Effector memory CD8-positive, alpha-beta T cell (primary cell): ENCODE measurements around the gene TTLL5.

ENCODE experiments used
- ATAC-seq: fragments of 150-1000 bp; cut with Tn5 transposase; replicated peaks from 2 replicates; pipeline ENCODE4 v1.10.0; 2021; ENCODE audit warnings: mild to moderate bottlenecking, moderate library complexity
- DNase-seq, 3 experiments: peaks; one replicate each; pipeline ENCODE4 v3.0.0; 2021
- H3K27ac Mint-ChIP-seq, 2 donors: one replicate each; pipeline ENCODE4 v1.8.0; 2022; ENCODE audit warnings: mild to moderate bottlenecking in 2 of 2, mixed read lengths in 2 of 2, moderate library complexity in 2 of 2
- H3K27me3 Mint-ChIP-seq, 2 donors: one replicate each; pipeline ENCODE4 v1.8.0; 2022; ENCODE audit warnings: mixed read lengths in 2 of 2
- H3K36me3 Mint-ChIP-seq: one replicate; pipeline ENCODE4 v1.8.0; 2022; ENCODE audit warnings: mild to moderate bottlenecking, moderate library complexity, mixed read lengths; ENCODE audit not compliant: insufficient read depth
- H3K4me1 Mint-ChIP-seq, 2 donors: one replicate each; pipeline ENCODE4 v1.8.0; 2022; ENCODE audit warnings: low read depth in 2 of 2, mixed read lengths in 2 of 2
- H3K4me3 Mint-ChIP-seq, 2 donors: one replicate each; pipeline ENCODE4 v1.8.0; 2022; ENCODE audit warnings: mild to moderate bottlenecking in 2 of 2, mixed read lengths in 2 of 2, moderate library complexity in 2 of 2
- H3K9me3 Mint-ChIP-seq, 2 donors: one replicate each; pipeline ENCODE4 v1.8.0; 2022; ENCODE audit warnings: mixed read lengths in 2 of 2

TTLL5 gene

DNA sequence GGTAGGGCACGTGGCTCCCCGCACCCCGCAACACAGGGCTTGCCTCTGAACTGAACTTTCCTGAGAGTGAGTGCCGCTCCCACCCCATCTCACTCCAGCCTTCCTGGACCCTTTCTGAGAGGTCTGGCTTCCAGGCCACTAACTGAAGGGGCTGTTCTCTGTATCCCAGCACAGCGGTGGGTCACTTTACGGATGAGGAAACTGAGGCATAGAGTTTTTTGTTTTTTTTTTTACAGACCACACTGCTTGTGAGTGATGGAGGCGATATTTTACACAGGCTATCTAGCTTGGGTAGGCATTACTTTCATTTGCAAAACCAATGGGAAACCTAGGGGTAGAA, 321.9 kb downstream of the TTLL5 start:
- DNase-seq = no peak
- Mint-ChIP-seq H3K27me3 (no peaks in the 10 kb centered on the region), H3K9me3 (no peaks in the 10 kb centered on the region), H3K27ac (peak overlapping the region; percentile 69 to 89), H3K36me3 (peaks cover 17% of the 10 kb centered on the region), H3K4me1 (peaks cover 41 to 48% of the 10 kb centered on the region in 2 donors), H3K4me3 (peak overlapping the region; percentile 75 to 81)
- peak; percentile 0 for ATAC-seq

DNA sequence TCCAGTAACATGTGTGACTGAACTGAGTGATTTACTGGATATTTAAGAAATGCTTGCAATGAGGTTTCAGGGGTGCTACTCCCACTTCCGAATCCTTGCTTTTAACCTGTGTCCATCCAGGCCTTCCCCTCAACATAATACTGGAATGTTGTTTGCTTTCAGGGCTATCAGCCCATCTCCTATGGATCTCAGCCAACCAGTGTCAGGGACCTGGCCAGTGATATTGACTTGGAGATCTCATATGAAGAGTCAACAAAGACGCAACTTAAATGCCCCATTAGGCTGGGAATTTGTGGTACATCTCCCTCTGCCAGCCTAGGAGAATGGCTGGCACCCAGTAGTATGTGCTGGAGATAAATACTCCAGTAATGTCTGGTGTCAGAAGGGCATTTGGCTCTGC, 323.6 kb downstream of the TTLL5 start:
- ATAC-seq (no peak), DNase-seq (no peak)
- no peaks in the 10 kb centered on the region for H3K9me3 Mint-ChIP-seq
- H3K27me3 Mint-ChIP-seq = no peaks in the 10 kb centered on the region
- peak overlapping the region in 1 of 2 donors; percentile 95 for H3K27ac Mint-ChIP-seq
- peaks cover 27 to 31% of the 10 kb centered on the region in 2 donors for H3K4me1 Mint-ChIP-seq
- peaks cover 17% of the 10 kb centered on the region for H3K36me3 Mint-ChIP-seq
- H3K4me3 Mint-ChIP-seq = no peak overlapping the region

DNA sequence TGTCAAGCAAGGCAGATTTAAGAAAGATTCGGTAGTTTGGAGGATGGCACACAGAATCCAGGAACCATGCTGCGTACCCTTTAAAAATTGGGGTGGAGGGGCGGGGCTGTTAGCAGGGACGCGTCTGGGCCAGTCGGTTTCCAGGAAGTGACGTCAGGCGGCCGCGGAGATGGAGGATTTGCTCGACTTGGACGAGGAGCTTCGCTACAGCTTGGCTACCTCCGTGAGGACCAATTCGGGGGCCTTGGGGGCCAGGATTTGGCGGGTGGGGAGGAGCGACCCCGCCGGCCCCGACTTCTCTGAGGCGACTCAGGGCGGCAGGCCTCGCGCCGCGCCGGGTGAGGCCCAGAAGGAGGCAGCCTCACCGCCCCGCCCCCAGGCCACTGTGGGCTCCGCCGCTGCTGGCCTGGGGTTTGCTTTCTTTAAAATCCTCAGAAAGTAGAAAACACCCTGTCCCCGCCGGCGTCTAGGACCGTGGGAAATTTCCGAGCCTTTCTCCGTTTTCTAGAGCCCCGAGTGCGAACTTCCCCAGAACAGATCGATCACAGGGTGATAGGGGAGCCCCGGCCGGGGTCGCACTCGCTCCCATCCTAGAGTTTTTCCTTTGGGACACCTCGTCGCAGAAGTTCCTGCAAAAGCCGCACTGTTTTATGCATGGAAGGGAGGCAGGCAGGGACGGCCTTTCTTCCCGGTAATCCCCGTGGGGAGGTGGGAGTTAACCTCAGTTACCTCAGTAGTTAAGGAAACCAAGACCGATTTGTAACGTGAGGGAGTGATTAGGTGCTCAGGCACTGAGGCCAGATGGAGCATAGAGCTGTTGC, 324.8 kb downstream of the TTLL5 start, which contains the start of gene IFT43:
Gene IFT43 (plus strand): TSS at position 146 of the 821 bp plus-strand sequence. CDS start 24 bp downstream, at position 170.
- DNase-seq = peak; percentile 88 to 92 (median 92)
- H3K27me3 Mint-ChIP-seq = no peaks in the 10 kb centered on the region
- H3K4me3 Mint-ChIP-seq = peak within 1 kb of the TSS; percentile 87 to 90
- H3K36me3 Mint-ChIP-seq = peaks cover 17% of the 10 kb centered on the region
- H3K27ac Mint-ChIP-seq = peak within 1 kb of the TSS; percentile 95 to 96
- H3K9me3 Mint-ChIP-seq = no peaks in the 10 kb centered on the region
- ATAC-seq = peak; percentile 73
- peaks cover 21 to 23% of the 10 kb centered on the region in 2 donors for H3K4me1 Mint-ChIP-seq

DNA sequence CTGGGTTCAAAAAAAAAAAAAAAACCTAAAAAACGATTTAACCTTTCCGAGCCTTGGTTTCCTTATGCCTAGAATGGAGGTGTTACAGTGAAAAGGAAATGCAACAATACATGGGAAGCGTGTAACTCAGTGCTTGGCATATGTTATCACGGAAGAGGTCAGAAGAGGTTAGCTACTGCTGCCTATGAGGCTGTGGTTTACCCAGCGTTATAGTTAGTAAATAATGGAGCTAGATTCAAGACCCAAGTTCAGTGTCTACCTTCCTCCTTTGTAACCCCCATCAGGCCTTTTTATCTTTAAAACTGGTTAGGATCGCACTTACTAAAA, 325.4 kb downstream of the TTLL5 start:
- Mint-ChIP-seq H3K9me3 (no peaks in the 10 kb centered on the region), H3K36me3 (peaks cover 16% of the 10 kb centered on the region), H3K4me3 (peak overlapping the region; percentile 87 to 90), H3K4me1 (peaks cover 17% of the 10 kb centered on the region in 2 donors), H3K27ac (peak overlapping the region; percentile 95 to 96), H3K27me3 (no peaks in the 10 kb centered on the region)
- DNase-seq (no peak), ATAC-seq (no peak)

DNA sequence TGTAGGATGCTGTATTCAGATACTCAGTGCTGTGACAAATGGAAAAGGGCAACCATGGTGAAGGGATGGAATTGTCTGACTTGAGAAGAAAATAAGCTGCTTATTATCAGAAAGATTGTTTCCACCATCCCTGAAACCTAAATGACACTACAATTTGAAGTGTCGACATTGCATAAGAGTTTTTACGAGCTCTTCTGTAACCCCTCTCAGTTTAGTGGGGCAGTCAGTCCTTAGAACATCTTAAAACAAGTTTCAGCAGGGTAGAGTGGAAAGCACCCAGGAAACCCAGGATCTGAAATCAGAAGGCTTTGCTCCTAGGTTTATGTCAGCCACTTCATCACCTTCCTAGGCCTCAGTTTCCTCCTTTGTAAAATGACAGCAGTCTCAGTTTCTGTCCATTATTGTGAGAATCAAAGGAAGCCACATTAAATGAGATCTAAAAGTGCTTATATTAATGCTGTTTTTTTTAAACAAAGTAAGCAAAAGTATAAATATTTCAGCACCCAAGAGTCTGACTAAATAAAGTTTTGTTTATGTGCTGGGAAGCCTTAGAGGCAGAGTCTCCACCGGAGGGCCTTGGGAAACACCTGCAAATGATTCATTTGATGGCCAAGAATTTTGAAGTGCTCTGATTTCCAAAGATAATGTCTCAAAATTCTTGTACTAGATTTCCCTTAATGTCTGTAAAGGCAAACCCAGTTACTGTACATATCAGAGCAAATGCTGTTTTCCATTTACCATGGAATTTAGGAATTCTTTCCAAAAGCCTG, 326.3 kb downstream of the TTLL5 start:
- Mint-ChIP-seq H3K4me3 (no peak overlapping the region), H3K36me3 (peaks cover 10% of the 10 kb centered on the region), H3K9me3 (no peaks in the 10 kb centered on the region), H3K27me3 (no peaks in the 10 kb centered on the region), H3K27ac (no peak overlapping the region), H3K4me1 (peaks cover 11 to 14% of the 10 kb centered on the region in 2 donors)
- DNase-seq (no peak), ATAC-seq (no peak)

DNA sequence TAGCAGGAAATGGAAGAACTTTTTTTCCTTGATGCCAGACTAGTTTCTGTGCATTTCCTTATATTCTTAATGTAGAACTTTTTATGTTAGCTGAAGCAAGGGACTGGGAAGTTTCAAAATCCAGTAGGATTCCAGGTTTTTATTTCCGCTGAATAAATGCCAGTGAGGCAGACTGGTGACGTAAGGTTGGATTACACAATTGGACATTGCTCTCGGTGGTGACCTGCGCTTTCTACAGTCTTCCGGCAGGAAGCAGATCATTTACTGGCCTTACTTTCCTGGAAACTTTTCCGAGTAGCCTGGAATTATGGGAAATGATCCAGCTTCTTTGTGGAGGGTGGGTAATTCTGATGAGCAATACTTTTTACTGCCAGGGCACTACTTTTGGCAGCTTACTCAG, 328.1 kb downstream of the TTLL5 start:
- DNase-seq = no peak
- H3K4me3 Mint-ChIP-seq = no peak overlapping the region

DNA sequence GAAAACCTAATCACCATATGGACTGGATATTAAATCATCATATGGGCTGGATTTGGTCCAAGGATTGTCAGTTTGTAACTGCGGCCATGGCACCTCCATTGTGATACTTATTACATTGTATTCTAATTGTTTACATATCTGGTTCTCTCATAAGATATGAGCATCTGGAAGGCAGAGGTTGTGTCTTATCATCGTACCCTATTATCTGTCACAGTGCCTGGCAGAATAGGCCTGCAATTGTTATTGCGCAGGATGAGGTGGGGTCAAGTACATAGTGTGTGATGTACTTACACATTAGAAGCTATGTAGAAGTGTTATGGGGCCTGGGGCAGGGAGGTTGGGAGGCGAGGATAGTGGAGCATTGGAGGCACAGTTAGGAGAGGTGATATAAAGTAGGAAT, 329.3 kb downstream of the TTLL5 start:
- Mint-ChIP-seq H3K4me1 (peaks cover 10 to 11% of the 10 kb centered on the region in 2 donors), H3K27me3 (no peaks in the 10 kb centered on the region), H3K27ac (no peak overlapping the region), H3K36me3 (peaks cover 5% of the 10 kb centered on the region), H3K4me3 (no peak overlapping the region), H3K9me3 (no peaks in the 10 kb centered on the region)
- DNase-seq (no peak), ATAC-seq (no peak)

More for the DNA sequence above, 328.1 kb downstream of the TTLL5 start:
- no peak overlapping the region for H3K27ac Mint-ChIP-seq
- H3K4me1 Mint-ChIP-seq = peaks cover 10 to 11% of the 10 kb centered on the region in 2 donors
- no peaks in the 10 kb centered on the region for H3K27me3 Mint-ChIP-seq
- H3K9me3 Mint-ChIP-seq = no peaks in the 10 kb centered on the region
- ATAC-seq = no peak
- peaks cover 5% of the 10 kb centered on the region for H3K36me3 Mint-ChIP-seq

DNA sequence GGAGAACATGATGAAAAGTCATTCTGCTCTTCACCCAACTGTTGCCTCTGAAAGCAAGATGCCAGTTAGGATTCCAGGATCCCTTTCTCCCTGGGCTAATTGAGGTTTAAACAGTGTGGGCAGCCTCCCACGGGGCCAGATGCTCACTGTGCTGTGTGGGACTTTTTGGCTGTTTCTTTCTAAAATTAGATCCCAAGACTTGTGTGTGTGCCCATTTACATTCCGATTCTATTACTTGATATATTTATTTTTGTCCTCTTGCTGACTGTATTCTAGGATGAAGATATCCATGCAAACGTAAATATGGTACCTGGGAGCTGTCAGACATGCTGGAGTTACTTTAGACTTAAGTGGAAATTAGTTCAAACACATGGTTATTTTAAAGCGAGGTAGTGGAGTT, 330.7 kb downstream of the TTLL5 start:
- Mint-ChIP-seq H3K4me3 (no peak overlapping the region), H3K27me3 (no peaks in the 10 kb centered on the region), H3K27ac (no peak overlapping the region), H3K9me3 (no peaks in the 10 kb centered on the region), H3K4me1 (peaks cover 0 to under 1% of the 10 kb centered on the region in 2 donors), H3K36me3 (no peaks in the 10 kb centered on the region)
- no peak for ATAC-seq
- no peak for DNase-seq

DNA sequence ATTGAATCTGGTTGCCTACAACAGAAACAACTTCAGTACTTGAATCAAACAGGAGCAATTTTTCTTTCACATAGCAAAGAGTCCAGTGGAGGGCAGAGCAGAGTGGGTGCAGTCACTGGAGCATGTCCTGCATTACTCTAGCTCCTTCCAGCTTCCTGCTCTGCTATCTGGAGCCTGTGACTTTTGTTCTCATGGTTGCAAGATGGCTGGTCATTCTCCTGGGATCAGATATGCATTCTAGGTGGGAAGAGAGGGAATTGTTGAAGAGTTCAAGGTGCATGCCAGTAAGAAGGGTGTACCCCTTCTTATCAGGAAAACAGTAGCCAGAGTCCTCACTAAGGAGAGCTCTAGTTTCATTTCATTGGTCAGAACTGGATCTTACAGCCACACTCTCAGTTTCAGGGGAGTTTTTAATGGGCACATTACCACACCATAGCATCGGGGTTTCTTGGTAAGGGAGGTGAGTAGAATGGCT, 332.6 kb downstream of the TTLL5 start:
- no peaks in the 10 kb centered on the region for H3K4me1 Mint-ChIP-seq

DNA sequence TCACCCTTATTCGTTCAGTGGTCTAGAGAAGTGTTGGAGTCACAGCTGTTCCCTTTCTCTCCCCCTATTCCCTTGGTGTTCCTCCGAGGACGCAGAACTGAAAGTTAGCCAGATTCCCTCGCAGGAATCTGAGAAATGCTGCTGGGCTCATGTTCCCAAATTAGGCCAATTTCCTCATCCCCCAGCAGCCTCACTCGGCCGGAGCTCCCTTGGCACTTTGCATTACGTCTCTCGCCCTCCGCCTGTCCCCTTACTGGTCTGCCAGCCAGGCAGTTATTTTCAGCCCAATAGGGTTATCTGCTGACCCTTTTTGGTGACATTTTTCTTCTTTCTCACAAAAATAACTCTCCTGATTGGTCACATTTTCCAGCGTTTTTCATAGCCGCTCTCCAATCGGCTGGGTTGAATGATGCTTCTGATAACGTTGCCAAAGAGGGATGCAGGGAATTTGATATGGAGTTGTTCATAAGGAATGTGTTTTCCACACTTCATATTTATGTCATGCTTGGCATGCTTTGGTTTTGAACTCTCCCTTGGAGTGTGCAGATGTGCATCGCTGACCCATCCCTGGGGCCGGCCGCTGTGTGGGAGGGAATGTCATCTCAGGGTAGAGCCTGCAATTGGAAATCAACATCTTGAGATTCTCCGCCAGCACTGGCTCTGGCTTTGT, 334.5 kb downstream of the TTLL5 start:
- Mint-ChIP-seq H3K9me3 (no peaks in the 10 kb centered on the region), H3K36me3 (peaks cover 8% of the 10 kb centered on the region), H3K4me3 (no peak overlapping the region), H3K27me3 (no peaks in the 10 kb centered on the region), H3K4me1 (no peaks in the 10 kb centered on the region), H3K27ac (no peak overlapping the region)
- DNase-seq (no peak), ATAC-seq (no peak)

More for the DNA sequence above, 332.6 kb downstream of the TTLL5 start:
- ATAC-seq (no peak), DNase-seq (no peak)
- no peaks in the 10 kb centered on the region for H3K27me3 Mint-ChIP-seq
- peaks cover 3% of the 10 kb centered on the region for H3K36me3 Mint-ChIP-seq
- no peaks in the 10 kb centered on the region for H3K9me3 Mint-ChIP-seq
- H3K4me3 Mint-ChIP-seq = no peak overlapping the region
- no peak overlapping the region for H3K27ac Mint-ChIP-seq

DNA sequence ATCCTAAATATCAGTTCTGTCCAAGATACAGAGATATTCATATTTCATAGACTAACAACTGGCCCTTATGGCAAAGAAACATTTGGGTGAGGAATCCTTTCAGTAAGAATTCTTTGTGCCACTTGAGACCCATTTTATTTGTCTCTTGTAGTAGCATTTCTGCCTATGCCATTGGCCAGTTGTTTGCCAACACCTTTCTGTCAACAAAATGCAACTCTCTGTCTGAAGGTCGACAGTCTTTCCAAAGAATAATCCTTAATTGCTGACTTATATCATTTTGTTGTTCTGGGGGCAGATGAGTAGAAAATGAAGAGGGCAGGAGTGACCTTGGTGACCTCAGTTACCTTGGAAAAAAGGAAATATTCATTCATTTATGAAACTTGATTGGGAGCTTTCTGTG, 335.4 kb downstream of the TTLL5 start:
- Mint-ChIP-seq H3K36me3 (peaks cover 8% of the 10 kb centered on the region), H3K27me3 (no peaks in the 10 kb centered on the region), H3K4me3 (no peak overlapping the region), H3K4me1 (no peaks in the 10 kb centered on the region), H3K27ac (no peak overlapping the region), H3K9me3 (no peaks in the 10 kb centered on the region)
- ATAC-seq = no peak
- no peak for DNase-seq

DNA sequence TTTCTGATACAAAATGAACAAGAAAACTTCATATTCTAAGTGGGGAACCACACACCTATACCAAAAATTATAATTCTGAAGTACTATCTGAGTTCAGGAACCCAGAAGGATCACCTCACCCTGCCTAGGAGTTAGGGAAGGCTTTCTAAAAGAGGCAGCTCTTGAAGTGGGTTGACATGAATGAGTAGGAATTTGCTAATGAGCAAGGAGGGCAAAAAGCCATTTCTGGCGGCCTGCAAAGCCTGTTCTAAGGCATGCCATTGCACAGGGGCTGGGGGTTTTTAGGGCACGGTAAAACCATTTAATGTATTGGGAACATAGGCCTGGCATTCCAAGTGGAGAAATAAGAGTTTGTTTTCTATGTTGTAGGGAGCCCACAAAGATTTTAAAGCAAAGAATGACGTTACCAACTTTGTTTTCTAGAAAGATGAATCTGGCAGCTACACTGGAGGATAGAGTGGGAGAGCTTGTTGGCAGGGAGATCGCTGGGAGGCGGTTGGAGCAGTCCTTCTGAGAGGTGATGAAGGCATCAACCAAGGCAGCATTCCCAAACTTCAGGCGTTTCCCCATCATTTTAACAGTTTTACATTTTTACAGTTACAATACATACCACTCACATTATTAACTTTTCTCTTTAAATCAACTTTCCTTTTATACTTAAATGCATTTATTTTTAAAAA, 338.6 kb downstream of the TTLL5 start:
- Mint-ChIP-seq H3K27me3 (no peaks in the 10 kb centered on the region), H3K4me1 (no peaks in the 10 kb centered on the region), H3K9me3 (peaks cover 0 to 2% of the 10 kb centered on the region in 2 donors), H3K4me3 (no peak overlapping the region), H3K36me3 (peaks cover 12% of the 10 kb centered on the region), H3K27ac (no peak overlapping the region)
- ATAC-seq (no peak), DNase-seq (no peak)

DNA sequence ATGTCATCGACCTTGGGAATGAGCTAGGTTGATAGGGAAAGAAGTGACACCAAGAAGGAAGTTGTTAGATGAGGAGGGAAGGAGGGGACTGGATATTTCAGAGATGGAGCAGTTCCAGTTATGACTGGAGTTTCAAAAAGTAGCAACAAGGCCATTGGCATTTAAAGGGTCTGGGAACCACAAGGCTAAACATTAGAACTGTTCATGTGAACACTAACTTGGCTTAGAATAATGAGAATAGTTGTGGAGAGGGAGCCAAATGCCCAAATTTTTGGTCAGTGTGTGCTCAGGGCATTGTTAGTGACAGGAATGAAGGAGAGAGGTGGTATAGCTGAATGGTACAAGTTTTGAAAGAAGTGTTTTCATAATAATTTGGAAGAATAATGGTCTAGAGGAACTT, 341.3 kb downstream of the TTLL5 start:
- Mint-ChIP-seq H3K27ac (no peak overlapping the region), H3K27me3 (no peaks in the 10 kb centered on the region), H3K36me3 (peaks cover 17% of the 10 kb centered on the region), H3K4me3 (no peak overlapping the region), H3K4me1 (no peaks in the 10 kb centered on the region), H3K9me3 (peaks cover 0 to 2% of the 10 kb centered on the region in 2 donors)
- ATAC-seq (no peak), DNase-seq (no peak)
